Activated CD4-positive, alpha-beta T cell treated with anti-CD3 and anti-CD28 coated beads, Interleukin-2, amount 50 U/mL, for 48 hours (primary cell): Measurements from ENCODE around the gene PDF.
A peak's percentile ranks its signal among the peaks of the same experiment; 100 is the strongest.
"Not testable (repeated sequence)": the region's sequence is repeated elsewhere in the genome, so short reads cannot be mapped to it uniquely, and the experiment has no call there.

ENCODE experiments used
- DNase-seq, 2 experiments: peaks; one replicate each; pipeline ENCODE4 v3.0.0-alpha.2; 2020

Gene PDF

GRCh38 chr16:69330286-69331109 is at the start of gene PDF:
Gene PDF, minus strand, starts transcription at chr16:69330588. Its CDS starts 18 bp downstream, at chr16:69330570.
- DNase-seq = peak; percentile 86 to 91

GRCh38 chr16:69378760-69379159 is 48.4 kb upstream of the PDF start:
- no peak for DNase-seq

- no peak for DNase-seq
Measured at GRCh38 chr16:69378036-69378435, 47.6 kb upstream of the PDF start.

- DNase-seq = no peak
Measured at GRCh38 chr16:69376393-69377059, 46.1 kb upstream of the PDF start.

GRCh38 chr16:69373019-69373418 is 42.6 kb upstream of the PDF start:
- no peak for DNase-seq

- no peak for DNase-seq
Measured at GRCh38 chr16:69371564-69371963, 41.2 kb upstream of the PDF start.

GRCh38 chr16:69368866-69369265 is 38.5 kb upstream of the PDF start:
- DNase-seq = no peak

- no peak for DNase-seq
Measured at GRCh38 chr16:69367980-69368379, 37.6 kb upstream of the PDF start.

GRCh38 chr16:69366431-69366830 is 36.0 kb upstream of the PDF start:
- DNase-seq = peak; percentile 27 to 56

GRCh38 chr16:69365901-69366300 is 35.5 kb upstream of the PDF start:
- DNase-seq = no peak

GRCh38 chr16:69364088-69364487 is 33.7 kb upstream of the PDF start:
- no peak for DNase-seq

GRCh38 chr16:69363281-69363717 is 32.9 kb upstream of the PDF start:
- no peak for DNase-seq

- DNase-seq = not testable (repeated sequence)
Measured at GRCh38 chr16:69360070-69360469, 29.7 kb upstream of the PDF start.

- DNase-seq = no peak
Measured at GRCh38 chr16:69351309-69352027, 21.1 kb upstream of the PDF start, which contains the start of gene TMED6. Gene TMED6, minus strand, starts transcription at chr16:69351786. Its CDS starts 33 bp downstream, at chr16:69351753.

- no peak for DNase-seq
Measured at GRCh38 chr16:69350536-69351133, 20.2 kb upstream of the PDF start.

- DNase-seq = no peak
Measured at GRCh38 chr16:69349536-69349935, 19.1 kb upstream of the PDF start.

GRCh38 chr16:69348222-69348621 is 17.8 kb upstream of the PDF start:
- DNase-seq = no peak

GRCh38 chr16:69346683-69347082 is 16.3 kb upstream of the PDF start:
- DNase-seq = no peak

- no peak for DNase-seq
Measured at GRCh38 chr16:69345923-69346322, 15.5 kb upstream of the PDF start.

GRCh38 chr16:69344171-69344570 is 13.8 kb upstream of the PDF start:
- no peak for DNase-seq

- peak; percentile 36 to 53 for DNase-seq
Measured at GRCh38 chr16:69340095-69340644, 9.8 kb upstream of the PDF start.

- DNase-seq = peak; percentile 92 to 95
Measured at GRCh38 chr16:69339289-69340094, 9.1 kb upstream of the PDF start, which contains the start of the genes COG8 and NIP7. Gene COG8, minus strand, starts transcription at chr16:69339564. Its CDS starts 12 bp downstream, at chr16:69339552. Gene NIP7, plus strand, starts transcription at chr16:69339772. Its CDS starts 58 bp downstream, at chr16:69339830.
